ENCODE data around the gene PPP4R2.

PPP4R2 gene

GRCh38 chr3:73009008-73009407 lies 12.4 kb downstream of the PPP4R2 start (continued):
- TF ChIP-seq PATZ1 (CRISPR knock-in tag; IDR thresholded peaks at IDR 0.05; ENCODE audit: borderline replicate concordance) (no peak), SNAI2 (CRISPR knock-in tag; IDR thresholded peaks at IDR 0.05) (no peak), TSHZ2 (CRISPR knock-in tag; IDR thresholded peaks at IDR 0.05) (no peak), TCF4 (CRISPR knock-in tag; IDR thresholded peaks at IDR 0.05; ENCODE audit: borderline replicate concordance) (no peak), ARNTL (CRISPR knock-in tag; IDR thresholded peaks at IDR 0.05; ENCODE audit: borderline replicate concordance, low read depth) (no peak), ZC3H10 (CRISPR knock-in tag; IDR thresholded peaks at IDR 0.05) (no peak)

GRCh38 chr3:73009750-73010149 lies 13.1 kb downstream of the PPP4R2 start:
- TF ChIP-seq PPARA (CRISPR knock-in tag; IDR thresholded peaks at IDR 0.05; ENCODE audit: borderline replicate concordance) = no peak
- no peak for TF ChIP-seq CSRNP3 (CRISPR knock-in tag; IDR thresholded peaks at IDR 0.05)
- no peak for TF ChIP-seq PATZ1 (CRISPR knock-in tag; IDR thresholded peaks at IDR 0.05; ENCODE audit: borderline replicate concordance)
- TF ChIP-seq ARNTL (CRISPR knock-in tag; IDR thresholded peaks at IDR 0.05; ENCODE audit: borderline replicate concordance, low read depth) = no peak
- no peak for TF ChIP-seq TSHZ2 (CRISPR knock-in tag; IDR thresholded peaks at IDR 0.05)
- no peak for TF ChIP-seq ZFP30 (CRISPR knock-in tag; IDR thresholded peaks at IDR 0.05)
- no peak for TF ChIP-seq ZC3H10 (CRISPR knock-in tag; IDR thresholded peaks at IDR 0.05)
- no peak for TF ChIP-seq ESRRG (CRISPR knock-in tag; IDR thresholded peaks at IDR 0.05)
- no peak for TF ChIP-seq GLIS3 (CRISPR knock-in tag; IDR thresholded peaks at IDR 0.05)
- no peak for TF ChIP-seq RARB (CRISPR knock-in tag; IDR thresholded peaks at IDR 0.05)
- TF ChIP-seq CREB5 (CRISPR knock-in tag; IDR thresholded peaks at IDR 0.05; ENCODE audit: low read depth) = no peak
- no peak for TF ChIP-seq CSDC2 (CRISPR knock-in tag; IDR thresholded peaks at IDR 0.05)
- no peak for TF ChIP-seq ZNF8 (CRISPR knock-in tag; IDR thresholded peaks at IDR 0.05)
- no peak for TF ChIP-seq TCF4 (CRISPR knock-in tag; IDR thresholded peaks at IDR 0.05; ENCODE audit: borderline replicate concordance)
- no peak for TF ChIP-seq ZFP3 (CRISPR knock-in tag; IDR thresholded peaks at IDR 0.05)
- TF ChIP-seq TOX (CRISPR knock-in tag; IDR thresholded peaks at IDR 0.05; ENCODE audit: borderline replicate concordance) = no peak
- no peak for ATAC-seq

- ATAC-seq = no peak
- TF ChIP-seq ZFP30 (CRISPR knock-in tag; IDR thresholded peaks at IDR 0.05) (no peak), ZNF8 (CRISPR knock-in tag; IDR thresholded peaks at IDR 0.05) (no peak), POU6F1 (CRISPR knock-in tag; IDR thresholded peaks at IDR 0.05; ENCODE audit: borderline replicate concordance, low read depth) (no peak), SNAI2 (CRISPR knock-in tag; IDR thresholded peaks at IDR 0.05) (no peak), ZFP3 (CRISPR knock-in tag; IDR thresholded peaks at IDR 0.05) (no peak), RARB (CRISPR knock-in tag; IDR thresholded peaks at IDR 0.05) (no peak)
Observed at GRCh38 chr3:73010158-73010557, 13.5 kb downstream of the PPP4R2 start.

Data from SK-N-SH treated with all-trans-retinoic acid at 6 μM for 48 hours (cell line).